Endothelial cell (in vitro differentiated cells): ENCODE measurements around the gene ORC6. TPM values are rescaled to one million over a fixed set of nuclear protein-coding genes. Genes with fewer than 3 reads are reported as not detected.

ENCODE experiments used
- DNase-seq: peaks from one replicate; pipeline ENCODE4 v3.0.0; 2021; ENCODE audit warnings: low spot score
- H3K27ac Mint-ChIP-seq: one replicate; pipeline ENCODE4 v1.8.0; 2021; ENCODE audit warnings: mixed read lengths, inconsistent platforms; ENCODE audit not compliant: unreplicated experiment
- H3K27me3 Mint-ChIP-seq: one replicate; pipeline ENCODE4 v1.8.0; 2021; ENCODE audit warnings: mild to moderate bottlenecking, moderate library complexity, mixed read lengths, inconsistent platforms; ENCODE audit not compliant: unreplicated experiment
- H3K36me3 Mint-ChIP-seq: one replicate; pipeline ENCODE4 v1.8.0; 2021; ENCODE audit warnings: mild to moderate bottlenecking, low read depth, mixed read lengths, inconsistent platforms; ENCODE audit not compliant: unreplicated experiment
- H3K4me1 Mint-ChIP-seq: one replicate; pipeline ENCODE4 v1.8.0; 2021; ENCODE audit warnings: mild to moderate bottlenecking, mixed read lengths, inconsistent platforms; ENCODE audit not compliant: unreplicated experiment
- H3K4me3 Mint-ChIP-seq: one replicate; pipeline ENCODE4 v1.8.0; 2021; ENCODE audit warnings: mild to moderate bottlenecking, mixed read lengths, inconsistent platforms; ENCODE audit not compliant: unreplicated experiment
- H3K9me3 Mint-ChIP-seq: one replicate; pipeline ENCODE4 v1.8.0; 2021; ENCODE audit warnings: mixed read lengths, inconsistent platforms; ENCODE audit not compliant: unreplicated experiment
- long read RNA-seq: library from polyadenylated mRNA; unstranded; transcript quantifications from one replicate; pipeline ENCODE4 v2.0.0, GENCODE V29; 2020; ENCODE audit not compliant: unreplicated experiment
- total RNA-seq: library from RNA; stranded (reverse); fragmentation: NEBNext Ultra II Directional; extraction: Animal tissue kit (Norgen Biotek cat#: 25700); gene quantifications from one replicate; pipeline ENCODE4 v1.2.1, GENCODE V29; 2021; ENCODE audit not compliant: unreplicated experiment
- TF ChIP-seq, protein P1 (sequence below): fragments of 200-600 bp; sonication (generic); IDR thresholded peaks from one replicate; pipeline ENCODE4 v1.5.0; 2021; ENCODE audit warnings: antibody characterized with exemption; ENCODE audit not compliant: unreplicated experiment

Gene ORC6
- total RNA-seq, result 22.4 TPM
- long read RNA-seq, transcript ORC6-201 (7 exons, 1,628 nt), result major isoform, 8 of 11 reads
- long read RNA-seq, partial matches to known transcripts, result 0 of 11 reads
- long read RNA-seq, other reads (novel, unspliced or antisense), result 1 of 11 reads

DNA sequence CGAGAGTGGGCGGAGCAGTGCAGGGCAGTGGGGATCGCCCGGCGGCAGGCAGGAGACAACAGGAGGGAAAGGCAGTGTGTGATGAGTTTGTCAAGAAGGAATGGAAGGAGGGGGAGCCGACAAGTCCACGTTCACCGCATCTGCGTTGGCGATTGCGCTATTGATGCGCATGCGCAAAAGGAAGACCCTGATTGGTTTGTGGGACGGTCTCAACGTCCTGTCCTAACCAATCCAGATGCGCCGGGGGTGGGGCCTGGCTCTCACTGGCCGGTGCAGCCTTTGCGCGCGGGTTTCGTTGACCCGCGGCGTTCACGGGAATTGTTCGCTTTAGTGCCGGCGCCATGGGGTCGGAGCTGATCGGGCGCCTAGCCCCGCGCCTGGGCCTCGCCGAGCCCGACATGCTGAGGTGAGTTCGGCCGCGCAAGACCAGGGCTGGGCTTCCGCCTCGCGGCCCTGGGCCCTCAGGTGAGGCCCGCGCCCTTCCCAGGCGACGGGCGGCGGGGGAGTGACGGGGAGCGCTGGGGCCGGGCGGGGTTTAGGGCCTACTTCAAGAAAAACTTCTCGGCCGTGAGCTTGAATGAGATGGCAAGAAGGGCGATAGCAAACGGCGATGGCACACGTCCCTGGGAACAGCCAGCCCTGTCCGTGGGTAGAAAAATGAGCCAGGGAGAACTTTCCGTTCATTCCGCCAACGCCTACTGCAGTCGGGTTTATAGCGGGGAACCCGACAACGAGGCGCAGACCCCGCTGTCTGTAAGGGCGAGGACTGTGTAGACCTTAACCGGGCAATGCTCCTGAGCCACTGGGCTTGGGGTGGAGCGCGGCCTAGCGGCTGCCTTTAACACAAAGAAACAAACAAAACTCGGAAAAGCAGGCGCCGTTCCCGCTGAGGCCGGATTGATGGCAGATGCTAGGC is at the start of gene ORC6:
Gene ORC6 (plus strand): TSS at position 295 of the 916 bp plus-strand sequence. CDS start 47 bp downstream, at position 342.
- Mint-ChIP-seq H3K9me3 (no peaks in the 10 kb centered on the region), H3K4me1 (peaks cover 33% of the 10 kb centered on the region), H3K27me3 (peaks cover 13% of the 10 kb centered on the region), H3K36me3 (peaks cover under 1% of the 10 kb centered on the region), H3K27ac (no peak within 1 kb of the TSS), H3K4me3 (no peak within 1 kb of the TSS)
- peak; percentile 95 for DNase-seq
- TF ChIP-seq, protein P1, sequence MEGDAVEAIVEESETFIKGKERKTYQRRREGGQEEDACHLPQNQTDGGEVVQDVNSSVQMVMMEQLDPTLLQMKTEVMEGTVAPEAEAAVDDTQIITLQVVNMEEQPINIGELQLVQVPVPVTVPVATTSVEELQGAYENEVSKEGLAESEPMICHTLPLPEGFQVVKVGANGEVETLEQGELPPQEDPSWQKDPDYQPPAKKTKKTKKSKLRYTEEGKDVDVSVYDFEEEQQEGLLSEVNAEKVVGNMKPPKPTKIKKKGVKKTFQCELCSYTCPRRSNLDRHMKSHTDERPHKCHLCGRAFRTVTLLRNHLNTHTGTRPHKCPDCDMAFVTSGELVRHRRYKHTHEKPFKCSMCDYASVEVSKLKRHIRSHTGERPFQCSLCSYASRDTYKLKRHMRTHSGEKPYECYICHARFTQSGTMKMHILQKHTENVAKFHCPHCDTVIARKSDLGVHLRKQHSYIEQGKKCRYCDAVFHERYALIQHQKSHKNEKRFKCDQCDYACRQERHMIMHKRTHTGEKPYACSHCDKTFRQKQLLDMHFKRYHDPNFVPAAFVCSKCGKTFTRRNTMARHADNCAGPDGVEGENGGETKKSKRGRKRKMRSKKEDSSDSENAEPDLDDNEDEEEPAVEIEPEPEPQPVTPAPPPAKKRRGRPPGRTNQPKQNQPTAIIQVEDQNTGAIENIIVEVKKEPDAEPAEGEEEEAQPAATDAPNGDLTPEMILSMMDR, result no peak

- H3K27ac Mint-ChIP-seq, result no peak overlapping the region
- TF ChIP-seq, protein P1, result no peak
- no peaks in the 10 kb centered on the region for H3K36me3 Mint-ChIP-seq
- peaks cover 6% of the 10 kb centered on the region for H3K9me3 Mint-ChIP-seq
- no peak for DNase-seq
- peaks cover 5% of the 10 kb centered on the region for H3K27me3 Mint-ChIP-seq
- no peaks in the 10 kb centered on the region for H3K4me1 Mint-ChIP-seq
- no peak overlapping the region for H3K4me3 Mint-ChIP-seq
Measured at GRCh38 chr16:46648656-46649055, 40.8 kb upstream of the ORC6 start.

GRCh38 chr16:46649588-46650253 is 39.7 kb upstream of the ORC6 start:
- Mint-ChIP-seq H3K27ac (no peak overlapping the region), H3K36me3 (no peaks in the 10 kb centered on the region), H3K27me3 (peaks cover 7% of the 10 kb centered on the region), H3K9me3 (peaks cover 6% of the 10 kb centered on the region), H3K4me1 (no peaks in the 10 kb centered on the region), H3K4me3 (no peak overlapping the region)
- TF ChIP-seq, protein P1, result no peak
- no peak for DNase-seq

DNA sequence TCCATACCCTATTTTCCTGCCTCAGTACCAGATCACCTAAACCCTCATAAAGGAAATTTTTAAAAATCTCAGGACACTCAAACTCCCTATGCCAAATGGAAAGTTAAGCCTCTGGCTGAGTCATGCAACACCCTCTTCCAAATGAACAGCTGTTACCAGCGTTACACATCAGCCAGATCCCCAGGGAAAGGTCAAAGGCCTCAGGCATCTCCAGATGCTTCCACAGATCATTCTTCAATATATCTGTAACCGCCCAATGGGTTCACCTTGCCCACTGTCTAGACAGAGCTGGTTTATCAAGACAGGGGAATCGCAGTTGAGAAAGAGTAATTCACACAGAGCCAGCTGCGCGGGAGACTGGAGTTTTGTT is 39.2 kb upstream of the ORC6 start:
- TF ChIP-seq, protein P1, result no peak
- DNase-seq, result no peak
- Mint-ChIP-seq H3K4me1 (no peaks in the 10 kb centered on the region), H3K27me3 (peaks cover 7% of the 10 kb centered on the region), H3K27ac (no peak overlapping the region), H3K4me3 (no peak overlapping the region), H3K9me3 (peaks cover 6% of the 10 kb centered on the region), H3K36me3 (no peaks in the 10 kb centered on the region)
